OCI-LY3 (cell line): ENCODE measurements around the gene KRT4.

ENCODE experiments used
- EZH2phosphoT487 ChIP-seq: fragments of 200-600 bp; shearing (Covaris generic); IDR thresholded peaks from 2 replicates; pipeline ENCODE4 v1.6.1; 2018; ENCODE audit warnings: antibody characterized with exemption, mixed run types, low read depth
- TF ChIP-seq, protein P1 (sequence below): fragments of 200-600, 300-600 bp; sonication (generic); IDR thresholded peaks from 2 replicates; pipeline ENCODE4 v1.5.1; 2014; ENCODE audit warnings: antibody characterized with exemption, low read length, low read depth

DNA sequence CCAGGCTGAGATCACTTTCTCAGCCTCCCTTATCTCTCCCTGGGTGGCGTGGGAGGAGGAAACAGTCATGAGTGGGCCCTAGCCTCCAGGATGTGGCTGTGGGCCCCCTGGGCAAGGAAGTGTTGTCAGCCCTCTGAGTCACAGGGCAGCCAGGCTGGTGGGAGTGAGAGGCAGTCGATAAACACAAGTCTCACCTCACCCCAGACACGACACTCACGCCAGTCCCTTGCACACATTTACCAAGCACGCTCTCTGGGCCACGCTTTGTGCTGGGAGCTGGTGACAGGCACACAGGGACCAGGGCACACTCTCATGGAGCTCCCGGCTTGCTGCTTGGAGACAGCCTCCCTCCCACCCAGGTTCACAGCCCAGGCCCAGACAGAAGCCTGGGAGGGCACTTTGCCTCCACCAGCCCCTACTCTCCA lies 22.1 kb upstream of the KRT4 start:
- TF ChIP-seq, protein P1, sequence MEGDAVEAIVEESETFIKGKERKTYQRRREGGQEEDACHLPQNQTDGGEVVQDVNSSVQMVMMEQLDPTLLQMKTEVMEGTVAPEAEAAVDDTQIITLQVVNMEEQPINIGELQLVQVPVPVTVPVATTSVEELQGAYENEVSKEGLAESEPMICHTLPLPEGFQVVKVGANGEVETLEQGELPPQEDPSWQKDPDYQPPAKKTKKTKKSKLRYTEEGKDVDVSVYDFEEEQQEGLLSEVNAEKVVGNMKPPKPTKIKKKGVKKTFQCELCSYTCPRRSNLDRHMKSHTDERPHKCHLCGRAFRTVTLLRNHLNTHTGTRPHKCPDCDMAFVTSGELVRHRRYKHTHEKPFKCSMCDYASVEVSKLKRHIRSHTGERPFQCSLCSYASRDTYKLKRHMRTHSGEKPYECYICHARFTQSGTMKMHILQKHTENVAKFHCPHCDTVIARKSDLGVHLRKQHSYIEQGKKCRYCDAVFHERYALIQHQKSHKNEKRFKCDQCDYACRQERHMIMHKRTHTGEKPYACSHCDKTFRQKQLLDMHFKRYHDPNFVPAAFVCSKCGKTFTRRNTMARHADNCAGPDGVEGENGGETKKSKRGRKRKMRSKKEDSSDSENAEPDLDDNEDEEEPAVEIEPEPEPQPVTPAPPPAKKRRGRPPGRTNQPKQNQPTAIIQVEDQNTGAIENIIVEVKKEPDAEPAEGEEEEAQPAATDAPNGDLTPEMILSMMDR: no peak
- TF ChIP-seq EZH2phosphoT487: no peak
